Lower leg skin (tissue), 3 donors: ENCODE data around the gene GPX1.

Source experiments
- POLR2A ChIP-seq, 2 donors: fragments of 450-650 bp; IDR thresholded peaks; one replicate each; pipeline ENCODE4 v1.6.1; 2016 to 2017; ENCODE audit warnings: antibody characterized with exemption in 2 of 2, mild to moderate bottlenecking in 1 of 2, moderate library complexity in 1 of 2
- TF ChIP-seq, protein P1 (sequence below), 3 donors: fragments of 450-650 bp; IDR thresholded peaks; one replicate each; pipeline ENCODE4 v1.5.1; 2016; ENCODE audit warnings: antibody characterized with exemption in 3 of 3, mild to moderate bottlenecking in 3 of 3, moderate library complexity in 2 of 3

DNA sequence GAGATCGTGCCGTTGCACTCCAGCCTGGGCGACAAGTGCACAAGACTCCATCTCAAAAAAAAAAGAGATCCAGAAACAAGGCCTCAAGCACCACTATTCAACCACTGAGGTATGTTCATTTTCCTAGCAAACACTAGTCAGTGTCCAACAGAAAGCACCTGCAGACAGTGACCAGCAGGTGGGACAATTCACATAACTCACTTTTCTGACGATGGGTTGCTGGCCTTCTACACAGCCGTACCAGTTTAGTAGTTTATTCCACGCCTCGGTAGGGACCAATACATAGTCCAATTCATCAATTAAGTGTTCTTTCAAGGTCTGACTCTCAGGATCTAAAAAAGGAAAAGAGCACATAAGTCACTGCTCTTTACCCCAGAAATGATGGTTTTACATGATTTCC is 30.7 kb downstream of the GPX1 start:
- no peak for TF ChIP-seq POLR2A (IDR thresholded peaks at IDR 0.05)
- TF ChIP-seq, protein P1, sequence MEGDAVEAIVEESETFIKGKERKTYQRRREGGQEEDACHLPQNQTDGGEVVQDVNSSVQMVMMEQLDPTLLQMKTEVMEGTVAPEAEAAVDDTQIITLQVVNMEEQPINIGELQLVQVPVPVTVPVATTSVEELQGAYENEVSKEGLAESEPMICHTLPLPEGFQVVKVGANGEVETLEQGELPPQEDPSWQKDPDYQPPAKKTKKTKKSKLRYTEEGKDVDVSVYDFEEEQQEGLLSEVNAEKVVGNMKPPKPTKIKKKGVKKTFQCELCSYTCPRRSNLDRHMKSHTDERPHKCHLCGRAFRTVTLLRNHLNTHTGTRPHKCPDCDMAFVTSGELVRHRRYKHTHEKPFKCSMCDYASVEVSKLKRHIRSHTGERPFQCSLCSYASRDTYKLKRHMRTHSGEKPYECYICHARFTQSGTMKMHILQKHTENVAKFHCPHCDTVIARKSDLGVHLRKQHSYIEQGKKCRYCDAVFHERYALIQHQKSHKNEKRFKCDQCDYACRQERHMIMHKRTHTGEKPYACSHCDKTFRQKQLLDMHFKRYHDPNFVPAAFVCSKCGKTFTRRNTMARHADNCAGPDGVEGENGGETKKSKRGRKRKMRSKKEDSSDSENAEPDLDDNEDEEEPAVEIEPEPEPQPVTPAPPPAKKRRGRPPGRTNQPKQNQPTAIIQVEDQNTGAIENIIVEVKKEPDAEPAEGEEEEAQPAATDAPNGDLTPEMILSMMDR (IDR thresholded peaks at IDR 0.05), result no peak
